K562 (cell line): ENCODE data around the gene ATCAY. TPM values are rescaled to one million over a fixed set of nuclear protein-coding genes. Genes with fewer than 3 reads are reported as not detected.

Experiments
- CHCHD3 ChIP-seq: fragments of 250-450 bp; sonication (Bioruptor Pico); IDR thresholded peaks from 2 replicates; pipeline ENCODE4 v2.1.2; 2022; ENCODE audit warnings: mild to moderate bottlenecking
- E2F6 ChIP-seq, 2 experiments: IDR thresholded peaks; 2 replicates each; pipeline ENCODE4 v1.6.1; 2011; ENCODE audit warnings: borderline replicate concordance in 1 of 2, control low read depth in 1 of 2, low read depth in 1 of 2, low read length in 1 of 2, mild to moderate bottlenecking in 1 of 2, mixed read lengths in 1 of 2, moderate library complexity in 1 of 2; ENCODE audit not compliant: insufficient read depth in 1 of 2, insufficient read length in 1 of 2, poor library complexity in 1 of 2, severe bottlenecking in 1 of 2; ENCODE audit errors: extremely low read depth in 1 of 2
- ESRRA ChIP-seq: fragments of 450-650 bp; IDR thresholded peaks from 2 replicates; pipeline ENCODE4 v1.6.1; 2014; ENCODE audit warnings: low read depth, mild to moderate bottlenecking, moderate library complexity, borderline replicate concordance
- ETS1 ChIP-seq: conservative IDR thresholded peaks from 2 replicates; pipeline ENCODE4 v1.6.1; 2011; ENCODE audit warnings: low read depth, mild to moderate bottlenecking, low read length; ENCODE audit not compliant: control insufficient read depth
- KLF16 ChIP-seq: IDR thresholded peaks from 2 replicates; pipeline ENCODE4 v1.6.1; 2016; ENCODE audit warnings: antibody characterized with exemption
- MCM7 ChIP-seq, 2 experiments: fragments of 450-650 bp; IDR thresholded peaks; 2 replicates each; pipeline ENCODE4 v1.6.1; 2016 to 2018
- RBFOX2 ChIP-seq: fragments of 200-400 bp; formaldehyde crosslinking; IDR thresholded peaks from 2 replicates; pipeline ENCODE4 v1.6.1; 2017; ENCODE audit warnings: low read depth, mild to moderate bottlenecking, low read length, moderate library complexity
- SIRT6 ChIP-seq: IDR thresholded peaks from one replicate; pipeline ENCODE4 v1.6.1; 2012; ENCODE audit warnings: low read depth, mild to moderate bottlenecking, control low read depth, inconsistent platforms, low read length, moderate library complexity
- SIX5 ChIP-seq, 2 experiments: IDR thresholded peaks; 2 replicates each; pipeline ENCODE4 v1.6.1; 2011; ENCODE audit warnings: low read length in 2 of 2, borderline replicate concordance in 1 of 2, low read depth in 1 of 2, mild to moderate bottlenecking in 1 of 2, moderate library complexity in 1 of 2; ENCODE audit not compliant: insufficient read depth in 1 of 2
- TFE3 ChIP-seq: fragments of 450-650 bp; formaldehyde crosslinking; IDR thresholded peaks from 2 replicates; pipeline ENCODE4 v1.4.0; 2020; ENCODE audit warnings: mild to moderate bottlenecking, mixed read lengths
- ZBTB33 ChIP-seq: sonication (generic); formaldehyde crosslinking; IDR thresholded peaks from 2 replicates; pipeline ENCODE4 v1.8.1; 2023; ENCODE audit warnings: mild to moderate bottlenecking, missing genetic modification reagents
- ZNF124 ChIP-seq: sonication (generic); formaldehyde crosslinking; IDR thresholded peaks from 2 replicates; pipeline ENCODE4 v1.8.1; 2022; ENCODE audit warnings: missing genetic modification reagents
- ZNF41 ChIP-seq: fragments of 250-450 bp; sonication (Bioruptor Pico); conservative IDR thresholded peaks from 2 replicates; pipeline ENCODE4 v1.4.0; 2020; ENCODE audit warnings: mild to moderate bottlenecking
- polyA plus RNA-seq, 8 experiments: library from polyadenylated mRNA; depleted of rRNA in 4 of 8; stranded (reverse) in 5 of 8; unstranded in 3 of 8; fragments of >200 nt; fragmentation: Nextera tagmentation in 2 of 8; fragmentation: Illumina TruSeq in 1 of 8; extraction: Ambion mirVana in 2 of 8; extraction: Trizol in 1 of 8; gene quantifications; 2 replicates each; pipeline versions ENCODE4 v1.2.1 to v1.2.3, GENCODE V29; 2011 to 2014; ENCODE audit warnings: inconsistent platforms in 1 of 8, missing spikeins in 1 of 8
- total RNA-seq, 7 experiments: library from RNA; depleted of rRNA in 6 of 7; stranded (reverse); fragments of >200 nt in 6 of 7; fragmentation: Illumina TruSeq in 2 of 7; extraction: Trizol in 2 of 7; gene quantifications; 2 replicates each; pipeline versions ENCODE4 v1.2.1 to v1.2.3, GENCODE V29; 2011 to 2021; ENCODE audit warnings: low replicate concordance in 1 of 7

The ATCAY gene
- total and polyA plus RNA-seq, 9 of the 15 experiments (the other 6 are each of a cell fraction or from before 2014, with no cell fraction given) = not detected

GRCh38 chr19:3958836-3959765 lies 78.6 kb downstream of the ATCAY start (continued):
- no peak for TF ChIP-seq TFE3 (CRISPR knock-in tag)
- no peak for TF ChIP-seq ETS1
- TF ChIP-seq ESRRA = no peak
- TF ChIP-seq E2F6 (IDR thresholded peaks at IDR 0.05; ENCODE audit: borderline replicate concordance in 1 of 2, extremely low read depth in 1 of 2, insufficient read depth in 1 of 2, insufficient read length in 1 of 2, low read depth in 1 of 2, low read length in 1 of 2, poor library complexity in 1 of 2, severe bottlenecking in 1 of 2) = no peak
- TF ChIP-seq SIX5 (IDR thresholded peaks at IDR 0.05; ENCODE audit: borderline replicate concordance in 1 of 2, insufficient read depth in 1 of 2, low read depth in 1 of 2, low read length in 2 of 2) = no peak
- TF ChIP-seq KLF16 = no peak
- no peak for TF ChIP-seq SIRT6
- peak; percentile 99 for TF ChIP-seq ZBTB33 (CRISPR knock-in tag)
- no peak for TF ChIP-seq ZNF41 (CRISPR knock-in tag)
- peak; percentile 13; the same call in 1 of the 2 replicates for TF ChIP-seq RBFOX2
- TF ChIP-seq MCM7 (IDR thresholded peaks at IDR 0.05) = no peak
- TF ChIP-seq ZNF124 (CRISPR knock-in tag) = no peak
- no peak for TF ChIP-seq CHCHD3 (CRISPR knock-in tag)
